Type B pancreatic cell (in vitro differentiated cells): ENCODE results near the gene ARAP1. TPM values are rescaled to one million over a fixed set of nuclear protein-coding genes. Genes with fewer than 3 reads are reported as not detected.

Source experiments
- DNase-seq: peaks from one replicate; pipeline ENCODE4 v3.0.0; 2021; ENCODE audit warnings: mixed read lengths; ENCODE audit not compliant: unreplicated experiment; ENCODE audit errors: extremely low spot score
- H3K27ac Mint-ChIP-seq: 2 replicates; pipeline ENCODE4 v1.8.0; 2021; ENCODE audit warnings: mild to moderate bottlenecking, mixed read lengths
- H3K27me3 Mint-ChIP-seq: 2 replicates; pipeline ENCODE4 v1.8.0; 2021; ENCODE audit warnings: mixed read lengths
- H3K36me3 Mint-ChIP-seq: 2 replicates; pipeline ENCODE4 v1.8.0; 2021; ENCODE audit warnings: mixed read lengths
- H3K4me1 Mint-ChIP-seq: one replicate; pipeline ENCODE4 v1.8.0; 2021; ENCODE audit warnings: mixed read lengths; ENCODE audit not compliant: unreplicated experiment
- H3K4me3 Mint-ChIP-seq: 2 replicates; pipeline ENCODE4 v1.8.0; 2021; ENCODE audit warnings: mild to moderate bottlenecking, mixed read lengths
- H3K9me3 Mint-ChIP-seq: 2 replicates; pipeline ENCODE4 v1.8.0; 2021; ENCODE audit warnings: mixed read lengths
- total RNA-seq: library from RNA; stranded (reverse); gene quantifications from 2 replicates; pipeline ENCODE4 v1.2.1, GENCODE V29; 2021; ENCODE audit warnings: low replicate concordance
- TF ChIP-seq, protein P1 (sequence below): fragments of 200-600 bp; sonication (generic); conservative IDR thresholded peaks from 2 replicates; pipeline ENCODE4 v1.5.0; 2021; ENCODE audit warnings: antibody characterized with exemption, mild to moderate bottlenecking

Gene ARAP1
- total RNA-seq, 1 donor from 2014 or later = 80.5 TPM

DNA sequence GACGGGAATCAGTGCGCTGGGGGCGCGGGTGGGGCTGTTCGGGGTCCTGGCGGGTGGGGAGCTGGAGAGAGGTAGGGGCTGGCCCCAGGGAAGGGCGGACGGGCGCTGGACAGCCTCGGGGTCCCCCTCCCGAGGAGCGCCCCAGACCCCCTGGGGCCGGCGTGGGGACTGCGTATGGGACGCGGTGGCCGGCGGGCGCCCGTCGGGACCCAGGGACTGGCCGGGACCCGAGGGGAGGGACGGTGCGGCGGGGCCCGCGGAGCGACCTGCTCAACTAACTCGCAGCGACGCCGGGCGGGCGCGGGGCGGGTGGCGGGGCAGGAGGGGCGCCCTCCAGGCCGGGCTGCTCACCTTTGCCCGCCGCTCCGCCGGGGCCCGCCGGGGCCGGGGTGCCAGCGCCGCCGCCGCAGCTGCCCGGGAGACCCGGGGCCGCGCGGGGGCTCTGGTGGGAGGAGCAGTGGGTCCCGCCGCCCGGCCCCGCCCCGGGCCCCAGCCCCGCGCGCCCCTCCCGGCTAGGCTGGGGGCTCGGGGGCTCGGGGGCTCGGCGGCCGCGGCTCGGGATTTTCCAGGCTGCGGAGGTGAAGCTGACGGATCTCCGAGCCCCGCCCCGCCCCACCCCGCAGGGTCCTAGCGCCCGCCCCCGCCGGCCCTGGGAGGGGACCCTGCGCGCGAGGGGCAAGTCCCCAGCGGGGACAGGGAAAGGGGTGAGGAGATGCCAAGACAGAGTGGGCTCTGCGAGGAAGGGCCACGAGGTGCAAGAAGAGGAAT, 29.3 kb upstream of the ARAP1 start:
- TF ChIP-seq, protein P1, sequence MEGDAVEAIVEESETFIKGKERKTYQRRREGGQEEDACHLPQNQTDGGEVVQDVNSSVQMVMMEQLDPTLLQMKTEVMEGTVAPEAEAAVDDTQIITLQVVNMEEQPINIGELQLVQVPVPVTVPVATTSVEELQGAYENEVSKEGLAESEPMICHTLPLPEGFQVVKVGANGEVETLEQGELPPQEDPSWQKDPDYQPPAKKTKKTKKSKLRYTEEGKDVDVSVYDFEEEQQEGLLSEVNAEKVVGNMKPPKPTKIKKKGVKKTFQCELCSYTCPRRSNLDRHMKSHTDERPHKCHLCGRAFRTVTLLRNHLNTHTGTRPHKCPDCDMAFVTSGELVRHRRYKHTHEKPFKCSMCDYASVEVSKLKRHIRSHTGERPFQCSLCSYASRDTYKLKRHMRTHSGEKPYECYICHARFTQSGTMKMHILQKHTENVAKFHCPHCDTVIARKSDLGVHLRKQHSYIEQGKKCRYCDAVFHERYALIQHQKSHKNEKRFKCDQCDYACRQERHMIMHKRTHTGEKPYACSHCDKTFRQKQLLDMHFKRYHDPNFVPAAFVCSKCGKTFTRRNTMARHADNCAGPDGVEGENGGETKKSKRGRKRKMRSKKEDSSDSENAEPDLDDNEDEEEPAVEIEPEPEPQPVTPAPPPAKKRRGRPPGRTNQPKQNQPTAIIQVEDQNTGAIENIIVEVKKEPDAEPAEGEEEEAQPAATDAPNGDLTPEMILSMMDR = no peak
- Mint-ChIP-seq H3K4me3 (peak overlapping the region; percentile 91), H3K27me3 (no peaks in the 10 kb centered on the region), H3K9me3 (no peaks in the 10 kb centered on the region), H3K36me3 (peaks cover 6% of the 10 kb centered on the region), H3K4me1 (peaks cover 39% of the 10 kb centered on the region), H3K27ac (peak overlapping the region; percentile 94)
- DNase-seq = no peak

DNA sequence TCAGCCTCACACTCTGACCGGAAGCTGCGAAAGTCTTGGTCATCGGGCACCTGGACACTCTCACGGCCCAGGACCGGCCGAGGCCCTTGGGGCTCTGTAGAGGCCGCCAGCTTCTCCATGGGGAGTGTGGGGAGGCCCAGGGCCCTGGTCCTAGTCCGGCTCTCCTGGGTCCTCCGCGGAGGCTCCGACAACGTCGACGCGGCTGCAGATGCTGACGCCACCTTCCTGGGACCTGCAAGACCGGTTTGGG, 28.8 kb upstream of the ARAP1 start:
- H3K4me3 Mint-ChIP-seq = peak overlapping the region; percentile 87
- DNase-seq = no peak
- TF ChIP-seq, protein P1 = no peak

DNA sequence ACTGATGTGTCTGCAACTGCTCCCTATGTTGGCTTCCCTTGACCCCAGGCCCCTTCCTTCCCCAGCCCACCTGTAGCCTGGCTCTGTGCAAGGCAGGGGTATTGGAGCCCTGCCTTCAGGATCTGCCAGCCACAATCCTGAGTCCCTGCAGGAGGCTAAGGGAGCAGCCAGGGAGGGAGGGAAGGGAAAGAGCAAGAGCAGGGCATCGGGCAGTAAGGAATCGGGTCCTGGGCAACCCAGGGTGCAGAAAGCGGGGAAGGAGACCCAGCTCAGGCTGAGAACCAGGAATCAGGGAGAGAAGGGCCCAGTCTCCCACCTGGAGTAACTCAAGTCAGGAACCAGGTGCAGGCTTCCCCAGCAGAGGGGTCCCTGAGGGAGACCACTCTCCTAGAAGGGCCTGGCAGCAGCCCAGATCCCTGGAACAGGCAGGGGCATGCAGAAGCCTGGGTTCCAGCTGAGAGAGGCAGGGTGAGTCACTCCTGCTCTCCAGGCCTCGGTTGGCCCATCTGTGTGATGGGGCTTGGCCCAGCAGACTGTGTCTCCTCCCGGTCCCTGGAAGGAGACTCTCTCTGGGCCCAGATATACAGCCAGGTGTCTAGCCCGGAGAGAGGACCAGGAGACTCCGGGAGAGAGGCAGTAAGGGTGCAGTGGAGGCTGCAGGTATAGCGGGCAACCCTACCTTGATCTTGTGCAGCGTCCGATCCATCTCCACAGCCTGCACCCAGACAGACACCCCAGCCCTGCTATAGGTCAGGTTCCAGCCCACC, 28.3 kb upstream of the ARAP1 start:
- Mint-ChIP-seq H3K27ac (peak overlapping the region; percentile 90), H3K27me3 (no peaks in the 10 kb centered on the region), H3K4me1 (peaks cover 43% of the 10 kb centered on the region), H3K9me3 (no peaks in the 10 kb centered on the region), H3K4me3 (peak overlapping the region; percentile 87), H3K36me3 (peaks cover 6% of the 10 kb centered on the region)
- TF ChIP-seq, protein P1 = no peak
- DNase-seq = no peak

More for the DNA sequence above, 28.8 kb upstream of the ARAP1 start:
- Mint-ChIP-seq H3K27me3 (no peaks in the 10 kb centered on the region), H3K27ac (peak overlapping the region; percentile 82), H3K4me1 (peaks cover 42% of the 10 kb centered on the region), H3K9me3 (no peaks in the 10 kb centered on the region), H3K36me3 (peaks cover 6% of the 10 kb centered on the region)

DNA sequence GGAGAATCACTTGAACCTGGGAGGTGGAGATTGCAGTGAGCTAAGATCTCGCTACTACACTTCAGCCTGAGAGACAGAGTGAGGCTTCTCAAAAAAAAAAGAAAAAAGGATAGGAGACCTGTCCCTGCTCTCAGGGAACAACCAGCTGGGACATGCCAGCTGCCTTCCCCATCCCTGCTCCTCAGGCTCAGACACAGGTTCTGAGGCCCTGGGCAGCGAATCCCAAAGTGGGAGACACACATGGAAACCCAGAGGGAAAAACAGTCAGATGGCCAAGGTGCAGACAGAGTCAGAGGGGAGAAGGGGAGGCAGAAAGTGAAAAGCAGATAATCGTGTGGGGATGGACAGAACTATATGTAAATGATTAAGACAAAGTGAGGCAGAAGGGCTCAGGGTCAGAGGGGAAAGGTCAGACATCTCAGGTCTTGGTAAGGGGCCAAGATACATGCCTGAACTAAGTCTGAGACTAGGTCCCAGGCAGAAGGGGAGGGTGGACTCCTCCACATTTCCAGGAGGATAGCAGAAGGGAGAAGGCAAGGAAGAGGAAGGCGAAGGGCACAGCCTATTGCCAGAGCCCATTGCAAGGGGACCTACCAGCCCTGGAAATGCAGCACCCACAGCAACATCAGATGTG, 27.4 kb upstream of the ARAP1 start:
- peaks cover 6% of the 10 kb centered on the region for H3K36me3 Mint-ChIP-seq
- no peaks in the 10 kb centered on the region for H3K27me3 Mint-ChIP-seq
- TF ChIP-seq, protein P1 = no peak
- H3K27ac Mint-ChIP-seq = peak overlapping the region; percentile 90
- no peak for DNase-seq
- peaks cover 50% of the 10 kb centered on the region for H3K4me1 Mint-ChIP-seq
- peak overlapping the region; percentile 87 for H3K4me3 Mint-ChIP-seq
- H3K9me3 Mint-ChIP-seq = no peaks in the 10 kb centered on the region

DNA sequence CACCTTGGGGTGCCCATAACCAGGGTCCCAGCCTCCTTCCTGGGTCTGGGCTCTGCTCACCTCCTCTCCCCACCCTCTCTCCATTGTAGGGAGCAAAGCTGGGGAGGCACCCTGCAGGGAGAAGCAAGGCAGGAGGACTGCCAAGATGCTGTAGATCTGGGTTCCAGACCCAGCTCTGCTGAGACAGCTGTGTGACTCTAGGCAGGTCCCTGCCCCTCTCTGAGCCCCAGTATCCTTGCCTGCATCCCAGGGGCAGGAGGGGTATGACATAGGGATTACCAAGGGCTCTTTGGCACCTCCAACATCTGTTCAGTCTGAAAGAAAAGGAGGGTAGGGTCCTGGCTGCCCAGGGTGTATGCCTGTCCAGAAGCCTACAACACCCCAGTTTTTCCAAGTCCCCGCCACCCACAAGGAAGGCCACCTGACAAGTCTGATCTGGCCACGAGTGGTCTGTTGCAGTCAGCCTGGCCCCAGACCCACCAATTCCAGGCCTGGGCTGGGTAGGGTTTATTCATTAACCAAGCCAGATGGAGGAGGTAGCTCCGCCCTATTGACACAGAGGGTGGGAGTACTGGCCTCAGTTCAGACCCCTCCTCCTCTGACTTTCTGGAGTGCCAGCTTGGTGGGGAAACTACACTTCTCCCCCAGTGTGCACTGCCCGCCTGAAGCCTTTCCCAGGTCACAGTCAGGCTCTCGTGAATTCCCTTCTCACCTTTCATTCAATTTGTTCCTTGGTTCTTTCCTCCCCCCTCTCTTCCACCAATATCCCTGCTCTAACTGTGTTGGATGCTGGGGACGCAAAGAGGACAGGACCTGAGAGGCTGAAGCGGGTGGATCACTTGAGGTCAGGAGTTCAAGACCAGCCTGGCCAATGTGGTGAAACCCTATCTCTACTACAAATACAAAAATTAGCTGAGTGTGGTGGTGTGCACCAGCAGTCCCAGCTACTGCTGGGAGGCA, 26.6 kb upstream of the ARAP1 start:
- H3K27ac Mint-ChIP-seq = peak overlapping the region; percentile 90
- H3K4me3 Mint-ChIP-seq = peak overlapping the region; percentile 87
- TF ChIP-seq, protein P1 = no peak
- peaks cover 52% of the 10 kb centered on the region for H3K4me1 Mint-ChIP-seq
- H3K9me3 Mint-ChIP-seq = no peaks in the 10 kb centered on the region
- no peak for DNase-seq
- no peaks in the 10 kb centered on the region for H3K27me3 Mint-ChIP-seq
- peaks cover 6% of the 10 kb centered on the region for H3K36me3 Mint-ChIP-seq
